H1 (cell line): ENCODE data around the gene LOXL1. TPM values are rescaled to one million over a fixed set of nuclear protein-coding genes. Genes with fewer than 3 reads are reported as not detected.

Experiments used
- CTCF ChIA-PET: fragments of 300-600 bp; sonication (Branson Sonifier 250); formaldehyde crosslinking; loops from one replicate; lab custom pipeline; 2021; ENCODE audit not compliant: partially characterized antibody; lab: Charles Lee
- POLR2A ChIA-PET: fragments of 300-600 bp; sonication (Branson Sonifier 250); formaldehyde crosslinking; loops from one replicate; lab custom pipeline; 2021; ENCODE audit warnings: inconsistent platforms; ENCODE audit not compliant: partially characterized antibody; lab: Charles Lee
- DNase-seq, 2 experiments: peaks; one replicate each; pipeline versions ENCODE4 v3.0.0 to v3.0.0-alpha.2; 2010 to 2022; ENCODE audit warnings: low spot score in 2 of 2, low read depth in 1 of 2, mixed read lengths in 1 of 2
- FAIRE-seq: peaks from 2 replicates; lab custom pipeline; 2011; peaks lifted over from hg19 to GRCh38; lab: Jason Lieb, UNC
- H2AFZ ChIP-seq: 2 replicates; pipeline ENCODE4 v1.8.1; 2012; ENCODE audit warnings: low read length, inconsistent platforms
- H2AK5ac ChIP-seq: 2 replicates; pipeline ENCODE4 v1.6.1; 2013; ENCODE audit warnings: low read depth, low read length
- H2BK120ac ChIP-seq: replicated peaks from 2 replicates; pipeline ENCODE3; 2013; ENCODE audit warnings: low read depth, low read length, inconsistent platforms
- H2BK12ac ChIP-seq: 2 replicates; pipeline ENCODE4 v1.6.1; 2013; ENCODE audit warnings: low read depth, low read length
- H2BK15ac ChIP-seq: 2 replicates; pipeline ENCODE4 v1.6.1; 2013; ENCODE audit warnings: low read length
- H2BK20ac ChIP-seq: 2 replicates; pipeline ENCODE4 v1.6.1; 2013; ENCODE audit warnings: low read length
- H2BK5ac ChIP-seq: 2 replicates; pipeline ENCODE4 v1.6.1; 2013; ENCODE audit warnings: low read depth, low read length
- H3K14ac ChIP-seq: 2 replicates; pipeline ENCODE4 v1.6.1; 2013; ENCODE audit warnings: inconsistent platforms; ENCODE audit not compliant: insufficient read length
- H3K18ac ChIP-seq: 2 replicates; pipeline ENCODE4 v1.6.1; 2013; ENCODE audit warnings: low read length; ENCODE audit errors: extremely low read depth
- H3K23ac ChIP-seq: 2 replicates; pipeline ENCODE4 v1.6.1; 2013; ENCODE audit warnings: inconsistent platforms; ENCODE audit not compliant: insufficient read length
- H3K23me2 ChIP-seq: 2 replicates; pipeline ENCODE4 v1.6.1; 2013; ENCODE audit warnings: low read depth, low read length
- H3K27ac ChIP-seq: 2 replicates; pipeline ENCODE4 v1.6.1; 2011; ENCODE audit warnings: low read depth, low read length, inconsistent platforms
- H3K27me3 ChIP-seq, 4 experiments: replicated peaks in 1 of 4; 1 replicate in 1 of 4; 2 replicates in 3 of 4; pipeline versions ENCODE4 v1.6.1 to v1.8.1; 2011 to 2013; ENCODE audit warnings: low read length in 3 of 4, mild to moderate bottlenecking in 3 of 4, inconsistent platforms in 2 of 4, mixed read lengths in 2 of 4, moderate library complexity in 1 of 4; ENCODE audit not compliant: control insufficient read depth in 3 of 4, insufficient read depth in 3 of 4; ENCODE audit errors: extremely low read depth in 1 of 4
- H3K36me3 ChIP-seq, 4 experiments: 2 replicates each; pipeline versions ENCODE4 v1.6.1 to v1.8.1; 2011 to 2013; ENCODE audit warnings: mild to moderate bottlenecking in 4 of 4, low read length in 3 of 4, moderate library complexity in 2 of 4, control low read depth in 1 of 4, inconsistent platforms in 1 of 4; ENCODE audit not compliant: insufficient read depth in 4 of 4, control insufficient read depth in 2 of 4
- H3K4ac ChIP-seq: replicated peaks from 2 replicates; pipeline ENCODE3; 2013; ENCODE audit warnings: low read length, low read depth, mixed read lengths, inconsistent platforms; ENCODE audit not compliant: insufficient read length
- H3K4me1 ChIP-seq, 4 experiments: replicated peaks in 1 of 4; 1 replicate in 1 of 4; 2 replicates in 3 of 4; pipeline versions ENCODE4 v1.6.1 to v1.8.1; 2011 to 2013; ENCODE audit warnings: low read length in 3 of 4, inconsistent platforms in 2 of 4, mixed read lengths in 1 of 4; ENCODE audit not compliant: insufficient read depth in 4 of 4, control insufficient read depth in 3 of 4
- H3K4me2 ChIP-seq, 2 experiments: 2 replicates each; pipeline versions ENCODE4 v1.6.1 to v1.8.1; 2011 to 2013; ENCODE audit warnings: low read depth in 2 of 2, low read length in 2 of 2, control low read depth in 1 of 2, inconsistent platforms in 1 of 2, mild to moderate bottlenecking in 1 of 2; ENCODE audit not compliant: insufficient read depth in 1 of 2
- H3K4me3 ChIP-seq, 4 experiments: fragments of 200-600, 300-600 bp in 1 of 4; sonication (generic), shearing (Covaris generic), sonication (Bioruptor Twin) in 1 of 4; 2 replicates each; pipeline versions ENCODE4 v1.5.1 to v1.8.1; 2011 to 2016; ENCODE audit warnings: low read length in 4 of 4, low read depth in 3 of 4, control low read depth in 2 of 4, inconsistent platforms in 2 of 4, mild to moderate bottlenecking in 2 of 4, mixed read lengths in 1 of 4, moderate library complexity in 1 of 4; ENCODE audit not compliant: insufficient read depth in 2 of 4; ENCODE audit errors: extremely low read depth in 1 of 4
- H3K56ac ChIP-seq: replicated peaks from 2 replicates; pipeline ENCODE3; 2013; ENCODE audit warnings: low read depth, mild to moderate bottlenecking, mixed read lengths, low read length, inconsistent platforms; ENCODE audit not compliant: insufficient read length
- H3K79me1 ChIP-seq: 2 replicates; pipeline ENCODE4 v1.6.1; 2013; ENCODE audit warnings: low read depth, low read length, control low read depth
- H3K79me2 ChIP-seq, 2 experiments: 2 replicates each; pipeline versions ENCODE4 v1.6.1 to v1.8.1; 2012 to 2013; ENCODE audit warnings: low read length in 2 of 2, mild to moderate bottlenecking in 2 of 2, inconsistent platforms in 1 of 2; ENCODE audit not compliant: insufficient read depth in 2 of 2, control insufficient read depth in 1 of 2
- H3K9ac ChIP-seq, 4 experiments: replicated peaks in 1 of 4; 1 replicate in 1 of 4; 2 replicates in 3 of 4; pipeline versions ENCODE4 v1.6.1 to v1.8.1; 2011 to 2013; ENCODE audit warnings: low read depth in 3 of 4, low read length in 3 of 4, control low read depth in 2 of 4, mild to moderate bottlenecking in 2 of 4, moderate library complexity in 2 of 4, inconsistent platforms in 1 of 4; ENCODE audit errors: extremely low read depth in 1 of 4
- H3K9me3 ChIP-seq, 2 experiments: 2 replicates each; pipeline versions ENCODE4 v1.6.1 to v1.8.1; 2012 to 2013; ENCODE audit warnings: mild to moderate bottlenecking in 2 of 2, moderate library complexity in 2 of 2, control low read depth in 1 of 2, inconsistent platforms in 1 of 2, low read depth in 1 of 2, low read length in 1 of 2, mixed read lengths in 1 of 2; ENCODE audit not compliant: insufficient read depth in 2 of 2
- H4K20me1 ChIP-seq, 2 experiments: replicated peaks in 1 of 2; 2 replicates each; pipeline versions ENCODE3 to v1.8.1; 2011 to 2013; ENCODE audit warnings: inconsistent platforms in 2 of 2, low read length in 2 of 2, mild to moderate bottlenecking in 1 of 2; ENCODE audit not compliant: insufficient read depth in 2 of 2, control insufficient read depth in 1 of 2
- H4K5ac ChIP-seq: 2 replicates; pipeline ENCODE4 v1.6.1; 2013; ENCODE audit warnings: low read length, low read depth, mixed read lengths, inconsistent platforms; ENCODE audit not compliant: insufficient read length
- H4K8ac ChIP-seq: 2 replicates; pipeline ENCODE4 v1.8.0; 2013; ENCODE audit warnings: mild to moderate bottlenecking, moderate library complexity, low read length, inconsistent platforms; ENCODE audit not compliant: insufficient read depth; ENCODE audit errors: extremely low read depth
- H4K91ac ChIP-seq: replicated peaks from 2 replicates; pipeline ENCODE3; 2013; ENCODE audit warnings: low read length, mixed read lengths, inconsistent platforms; ENCODE audit not compliant: insufficient read length
- CBX5 ChIP-seq: fragments of 300-800, 300-1000 bp; sonication (generic); IDR thresholded peaks from 2 replicates; pipeline ENCODE4 v1.7.1; 2016; ENCODE audit warnings: antibody characterized with exemption, low read length, low read depth
- WGBS, 2 experiments: shearing (Covaris generic) in 1 of 2; methylation state at CpG; one replicate each; pipeline versions ENCODE4 v1.1.6 to v1.1.7; 2013 to 2015; ENCODE audit warnings: low lambda C conversion rate in 2 of 2, mixed read lengths in 2 of 2, inconsistent platforms in 1 of 2, low coverage in 1 of 2, missing lambda C conversion rate in 1 of 2; ENCODE audit not compliant: insufficient replicate concordance in 2 of 2, insufficient coverage in 1 of 2, insufficient read length in 1 of 2; ENCODE audit errors: extremely low coverage in 1 of 2, missing lambda C conversion rate in 1 of 2; 5-methylcytosine and 5-hydroxymethylcytosine counted together
- polyA plus RNA-seq, 7 experiments: library from polyadenylated mRNA; depleted of rRNA in 3 of 7; stranded (reverse) in 5 of 7; unstranded in 2 of 7; fragments of >200 nt in 5 of 7; fragments of 200-250 nt in 2 of 7; gene quantifications; 1 replicate in 5 of 7; 2 replicates in 1 of 7; 4 replicates in 1 of 7; pipeline versions ENCODE4 v1.2.1 to v1.2.3, GENCODE V29; 2011 to 2013; ENCODE audit warnings: missing spikeins in 2 of 7, mixed read lengths in 2 of 7
- total RNA-seq: library from RNA; stranded (reverse); fragmentation: NEBNext Ultra II Directional; extraction: Animal tissue kit (Norgen Biotek cat#: 25700); gene quantifications from 2 replicates; pipeline ENCODE4 v1.2.1, GENCODE V29; 2021

LOXL1 gene
- total and polyA plus RNA-seq, 2 of the 8 experiments (the other 6 are each of a cell fraction or from before 2014, with no cell fraction given) = 8.1 to 14.4 TPM

GRCh38 chr15:73928241-73928579 lies 1.9 kb downstream of the LOXL1 start:
- H4K5ac ChIP-seq = no peak overlapping the region
- H3K23me2 ChIP-seq = peaks cover 14% of the 10 kb centered on the region
- peaks cover 0 to 6% (median 2%) of the 10 kb centered on the region in 4 experiments; a peak in 3 of 7 replicates for H3K27me3 ChIP-seq
- no peak overlapping the region for H3K23ac ChIP-seq
- WGBS, 2 experiments = 94% methylated on average over 3 of the region's 3 CpGs; no CpG with 5 or more reads in 1 of the 2 experiments
- H3K79me1 ChIP-seq = no peaks in the 10 kb centered on the region; the same call in 1 of the 2 replicates
- H2BK15ac ChIP-seq = no peak overlapping the region
- no peak overlapping the region for H3K9ac ChIP-seq
- peaks cover 0 to 7% of the 10 kb centered on the region in 2 experiments for H4K20me1 ChIP-seq
- H3K4me2 ChIP-seq = peak overlapping the region; percentile 87
- DNase-seq (no peak), FAIRE-seq (no peak)
- no peak overlapping the region for H3K14ac ChIP-seq
- peak overlapping the region; percentile 39; the same call in 1 of the 2 replicates for H4K8ac ChIP-seq
- no peak overlapping the region; the same call in 1 of the 2 replicates for H3K18ac ChIP-seq
- H3K4ac ChIP-seq = no peak overlapping the region
- H2AK5ac ChIP-seq = no peak overlapping the region
- no peak overlapping the region for H2BK120ac ChIP-seq
- H3K27ac ChIP-seq = no peak overlapping the region
- H4K91ac ChIP-seq = peak overlapping the region; percentile 17
- peaks cover 0 to 29% (median 24%) of the 10 kb centered on the region in 4 experiments; a peak in 6 of 7 replicates for H3K4me1 ChIP-seq
- H3K36me3 ChIP-seq = no peaks in the 10 kb centered on the region
- ChIA-PET CTCF (interaction anchor here (0.6 to 5.1 kb wide), 23 partner anchors 8 to 575 kb away, joined by 3 to 38 read pairs (median 5); partner anchors contain the start of gene TBC1D21), POLR2A (interaction anchor here (0.7 to 1.9 kb wide), 6 partner anchors 9 to 20 kb away, joined by 3 to 9 read pairs (median 4); no protein-coding TSS in a partner anchor)
- no peak overlapping the region for H2BK5ac ChIP-seq
- no peak overlapping the region for H2AFZ ChIP-seq
- no peaks in the 10 kb centered on the region for H3K79me2 ChIP-seq
- peak overlapping the region; percentile 13; the same call in 1 of the 2 replicates for H2BK20ac ChIP-seq
- H3K4me3 ChIP-seq = peak overlapping the region; percentile 35 to 71 (median 53); a peak in 5 of 8 replicates
- H2BK12ac ChIP-seq = no peak overlapping the region
- H3K9me3 ChIP-seq = no peaks in the 10 kb centered on the region
- no peak for TF ChIP-seq CBX5
- no peak overlapping the region for H3K56ac ChIP-seq
